Measurements from ENCODE around the gene TMED8. TPM values are rescaled to one million over a fixed set of nuclear protein-coding genes. Genes with fewer than 3 reads are reported as not detected.

TMED8 gene
- total and polyA plus RNA-seq, 5 donors, result 2.4 to 7.5 (median 6.4) TPM

GRCh38 chr14:77296155-77296554 is 80.7 kb downstream of the TMED8 start:
- WGBS, result 66% methylated on average over 13 of the region's 13 CpGs
- H3K27me3 ChIP-seq (ENCODE audit: control insufficient read depth, insufficient read depth), result no peaks in the 10 kb centered on the region
- no peak for ATAC-seq
- no peaks in the 10 kb centered on the region for H3K4me1 ChIP-seq (ENCODE audit: control insufficient read depth, insufficient read depth, low read length)
- no peak overlapping the region for H3K27ac ChIP-seq (ENCODE audit: low read length)
- intact Hi-C loops (cut with DNase I), result no loop called here
- H3K9me3 ChIP-seq (ENCODE audit: control insufficient read depth, low read length), result no peaks in the 10 kb centered on the region
- no peak for DNase-seq
- H3K4me3 ChIP-seq (ENCODE audit: low read length), result no peak overlapping the region

- Histone ChIP-seq H3K27me3 (ENCODE audit: control insufficient read depth, insufficient read depth) (no peaks in the 10 kb centered on the region), H3K27ac (ENCODE audit: low read length) (no peak overlapping the region), H3K4me1 (ENCODE audit: control insufficient read depth, insufficient read depth, low read length) (no peaks in the 10 kb centered on the region), H3K4me3 (ENCODE audit: low read length) (no peak overlapping the region), H3K9me3 (ENCODE audit: control insufficient read depth, low read length) (no peaks in the 10 kb centered on the region)
- DNase-seq (no peak), ATAC-seq (no peak)
- intact Hi-C loops (cut with DNase I), result no loop called here
- WGBS, result 82% methylated on average over 4 of the region's 4 CpGs
These were observed 86.2 kb downstream of the TMED8 start for GRCh38 chr14:77290705-77291104.

- WGBS, result 87% methylated on average over 5 of the region's 5 CpGs
- H3K4me3 ChIP-seq (ENCODE audit: low read length), result no peak overlapping the region
- H3K9me3 ChIP-seq (ENCODE audit: control insufficient read depth, low read length), result no peaks in the 10 kb centered on the region
- intact Hi-C loops (cut with DNase I), result no loop called here
- ATAC-seq, result no peak
- DNase-seq, result no peak
- no peaks in the 10 kb centered on the region for H3K27me3 ChIP-seq (ENCODE audit: control insufficient read depth, insufficient read depth)
- no peaks in the 10 kb centered on the region for H3K4me1 ChIP-seq (ENCODE audit: control insufficient read depth, insufficient read depth, low read length)
- no peak overlapping the region for H3K27ac ChIP-seq (ENCODE audit: low read length)
These were observed 90.3 kb downstream of the TMED8 start for GRCh38 chr14:77286576-77286975.

Other genes with a start within 250 kb of the TMED8 start
- gene ZDHHC22, start 235.3 kb downstream of the TMED8 start, total RNA-seq, result not detected
- not detected for gene ZDHHC22, start 235.3 kb downstream of the TMED8 start, polyA plus RNA-seq
- gene TMEM63C, start 195.3 kb downstream of the TMED8 start, total RNA-seq, result under 1 TPM in 3 of 4 donors, not detected in 1; 0.03 to 0.23 (median 0.14) TPM
- gene TMEM63C, start 195.3 kb downstream of the TMED8 start, polyA plus RNA-seq, result 0.11 TPM
- not detected for gene NGB, start 105.9 kb downstream of the TMED8 start, total RNA-seq
- gene NGB, start 105.9 kb downstream of the TMED8 start, polyA plus RNA-seq, result not detected
- gene POMT2, start 56.2 kb downstream of the TMED8 start, total RNA-seq, result 10 to 100 TPM; 15.2 to 21.9 (median 17.9) TPM
- 8.3 TPM for gene POMT2, start 56.2 kb downstream of the TMED8 start, polyA plus RNA-seq
- 1 to 10 TPM; 4.5 to 8.3 (median 5.8) TPM for gene GSTZ1, start 56.1 kb downstream of the TMED8 start, total RNA-seq
- gene GSTZ1, start 56.1 kb downstream of the TMED8 start, polyA plus RNA-seq, result 8.5 TPM
- gene SAMD15, start 285 bp upstream of the TMED8 start, total RNA-seq, result under 1 TPM in 3 of 4 donors, not detected in 1; 0.24 to 0.49 (median 0.39) TPM
- 0.07 TPM for gene SAMD15, start 285 bp upstream of the TMED8 start, polyA plus RNA-seq
- gene NOXRED1, start 46.4 kb upstream of the TMED8 start, total RNA-seq, result under 1 TPM in 2 of 4 donors, not detected in 2; 0.24 to 0.31 TPM
- gene NOXRED1, start 46.4 kb upstream of the TMED8 start, polyA plus RNA-seq, result 0.09 TPM
- gene VIPAS39, start 80.5 kb upstream of the TMED8 start, total RNA-seq, result 10 to 100 TPM; 10.6 to 14.7 (median 11.9) TPM
- gene VIPAS39, start 80.5 kb upstream of the TMED8 start, polyA plus RNA-seq, result 8.5 TPM
- gene AHSA1, start 81.0 kb upstream of the TMED8 start, total RNA-seq, result 100 to 1,000 TPM; 115 to 211 (median 175) TPM
- 188 TPM for gene AHSA1, start 81.0 kb upstream of the TMED8 start, polyA plus RNA-seq
- gene ISM2, start 121.7 kb upstream of the TMED8 start, total RNA-seq, result not detected
- not detected for gene ISM2, start 121.7 kb upstream of the TMED8 start, polyA plus RNA-seq
- 10 to 100 TPM; 10.7 to 15.8 (median 13.0) TPM for gene SPTLC2, start 239.5 kb upstream of the TMED8 start, total RNA-seq
- gene SPTLC2, start 239.5 kb upstream of the TMED8 start, polyA plus RNA-seq, result 4.8 TPM

All from right cardiac atrium (tissue), 5 donors.